Occipital lobe (tissue), 2 donors: Measurements from ENCODE around the gene PBX1. TPM values are rescaled to one million over a fixed set of nuclear protein-coding genes. Genes with fewer than 3 reads are reported as not detected.
"Not testable (repeated sequence)": the region's sequence is repeated elsewhere in the genome, so short reads cannot be mapped to it uniquely, and the experiment has no call there.

Source experiments
- DNase-seq: peaks from one replicate; lab custom pipeline; 2025; lab: John Stamatoyannopoulos, UW
- total RNA-seq: library from RNA; depleted of rRNA; stranded (reverse); fragments of >200 nt; gene quantifications from one replicate; pipeline ENCODE4 v1.2.3, GENCODE V29; 2014

The PBX1 gene
- 169 TPM for total RNA-seq

GRCh38 chr1:164558461-164559341 lies at the start of gene PBX1:
Gene PBX1 (plus strand): TSS chr1:164559184.
- DNase-seq = peak; percentile 97

GRCh38 chr1:164510435-164510834 lies 48.5 kb upstream of the PBX1 start:
- DNase-seq = no peak

- DNase-seq = no peak
Measured at GRCh38 chr1:164511001-164511705, 47.8 kb upstream of the PBX1 start.

- peak; percentile 4 for DNase-seq
Measured at GRCh38 chr1:164515231-164515630, 43.8 kb upstream of the PBX1 start.

GRCh38 chr1:164515711-164516331 lies 43.2 kb upstream of the PBX1 start:
- no peak for DNase-seq

GRCh38 chr1:164516591-164516990 lies 42.4 kb upstream of the PBX1 start:
- no peak for DNase-seq

GRCh38 chr1:164518692-164519332 lies 40.2 kb upstream of the PBX1 start:
- DNase-seq = peak; percentile 8

- no peak for DNase-seq
Measured at GRCh38 chr1:164519426-164519825, 39.6 kb upstream of the PBX1 start.

GRCh38 chr1:164524810-164525209 lies 34.2 kb upstream of the PBX1 start:
- DNase-seq = no peak

- no peak for DNase-seq
Measured at GRCh38 chr1:164534863-164535610, 23.9 kb upstream of the PBX1 start.

GRCh38 chr1:164552463-164552988 lies 6.5 kb upstream of the PBX1 start:
- not testable (repeated sequence) for DNase-seq

- no peak for DNase-seq
Measured at GRCh38 chr1:164557270-164557669, 1.7 kb upstream of the PBX1 start.

- peak; percentile 35 for DNase-seq
Measured at GRCh38 chr1:164559342-164560051, 513 bp downstream of the PBX1 start.

- DNase-seq = no peak
Measured at GRCh38 chr1:164560121-164560541, 1.1 kb downstream of the PBX1 start.

GRCh38 chr1:164560556-164560955 lies 1.6 kb downstream of the PBX1 start:
- DNase-seq = no peak

GRCh38 chr1:164561007-164561406 lies 2.0 kb downstream of the PBX1 start:
- DNase-seq = no peak

GRCh38 chr1:164561472-164561871 lies 2.5 kb downstream of the PBX1 start:
- DNase-seq = no peak

- DNase-seq = no peak
Measured at GRCh38 chr1:164562061-164562460, 3.1 kb downstream of the PBX1 start.

GRCh38 chr1:164562511-164562910 lies 3.5 kb downstream of the PBX1 start:
- DNase-seq = no peak

- no peak for DNase-seq
Measured at GRCh38 chr1:164562947-164563520, 4.0 kb downstream of the PBX1 start.
